DND-41 (cell line): Measurements from ENCODE around the gene MTOR.

Experiments
- ATAC-seq: fragments of 200-7000 bp; cut with Tn5 transposase; 3 replicates; pipeline ENCODE4 v1.9.1; 2021; ENCODE audit warnings: low read depth; ENCODE audit not compliant: insufficient read depth
- DNase-seq: peaks from one replicate; pipeline ENCODE4 v3.0.0-alpha.2; 2020
- H2AFZ ChIP-seq: 2 replicates; pipeline ENCODE4 v1.6.0; 2012; ENCODE audit warnings: low read depth, low read length
- H3K27ac ChIP-seq: 2 replicates; pipeline ENCODE4 v1.5.1; 2012; ENCODE audit warnings: low read length, inconsistent platforms
- H3K27me3 ChIP-seq: fragments of 200-600 bp; sonication (generic); 2 replicates; pipeline ENCODE4 v1.6.0; 2012; ENCODE audit warnings: low read length, mild to moderate bottlenecking, inconsistent platforms; ENCODE audit not compliant: insufficient read depth, poor library complexity
- H3K36me3 ChIP-seq: 2 replicates; pipeline ENCODE4 v1.5.1; 2012; ENCODE audit warnings: low read length, inconsistent platforms; ENCODE audit not compliant: insufficient read depth
- H3K4me1 ChIP-seq: 2 replicates; pipeline ENCODE4 v1.5.1; 2012; ENCODE audit warnings: mild to moderate bottlenecking, low read length; ENCODE audit not compliant: insufficient read depth
- H3K4me2 ChIP-seq: 2 replicates; pipeline ENCODE4 v1.6.0; 2012; ENCODE audit warnings: mild to moderate bottlenecking, moderate library complexity, low read length, inconsistent platforms; ENCODE audit not compliant: insufficient read depth
- H3K4me3 ChIP-seq, 2 experiments: fragments of 200-600 bp in 1 of 2; shearing (Covaris generic) in 1 of 2; 2 replicates each; pipeline ENCODE4 v1.5.1; 2012 to 2016; ENCODE audit warnings: inconsistent platforms in 2 of 2, low read length in 2 of 2, mild to moderate bottlenecking in 2 of 2, low read depth in 1 of 2, moderate library complexity in 1 of 2
- H3K79me2 ChIP-seq: 2 replicates; pipeline ENCODE4 v1.6.0; 2012; ENCODE audit warnings: low read length, inconsistent platforms; ENCODE audit not compliant: insufficient read depth
- H3K9ac ChIP-seq: 2 replicates; pipeline ENCODE4 v1.6.0; 2012; ENCODE audit warnings: low read depth, mild to moderate bottlenecking, inconsistent platforms, low read length, moderate library complexity
- H3K9me3 ChIP-seq: 2 replicates; pipeline ENCODE4 v1.5.1; 2012; ENCODE audit warnings: low read length, moderate library complexity, mild to moderate bottlenecking, inconsistent platforms; ENCODE audit not compliant: insufficient read depth, severe bottlenecking
- H4K20me1 ChIP-seq: 2 replicates; pipeline ENCODE4 v1.6.0; 2012; ENCODE audit warnings: low read length; ENCODE audit not compliant: insufficient read depth
- CTCF ChIP-seq: IDR thresholded peaks from 2 replicates; pipeline ENCODE4 v1.5.1; 2012; ENCODE audit warnings: borderline replicate concordance, low read length, moderate library complexity, mild to moderate bottlenecking; ENCODE audit not compliant: poor library complexity, severe bottlenecking; ENCODE audit errors: extremely low read depth
- EZH2 ChIP-seq: IDR thresholded peaks from 3 replicates; pipeline ENCODE4 v1.6.1; 2012; ENCODE audit warnings: borderline replicate concordance, low read depth, mild to moderate bottlenecking, moderate library complexity, low read length, inconsistent platforms; ENCODE audit not compliant: severe bottlenecking

The MTOR gene

DNA sequence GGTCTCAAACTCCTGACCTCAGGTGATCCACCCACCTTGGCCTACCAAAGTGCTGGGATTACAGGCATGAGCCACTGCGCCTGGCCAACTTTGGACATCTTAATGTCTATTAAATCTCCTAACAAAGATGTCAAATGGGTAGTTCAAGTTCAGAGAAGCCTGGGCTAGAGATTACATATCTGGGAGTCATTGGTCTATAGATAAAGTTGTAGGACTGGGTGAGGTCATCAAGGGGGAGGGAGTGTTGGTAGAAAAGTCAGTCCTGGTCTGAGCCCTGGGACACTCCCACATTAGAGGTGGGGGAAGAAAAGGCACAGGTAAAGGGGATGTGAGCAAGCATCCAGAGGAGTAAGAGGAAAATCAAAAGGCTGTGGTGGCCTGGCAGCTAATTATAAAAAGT, 17.3 kb upstream of the MTOR start:
- no peaks in the 10 kb centered on the region for H3K27me3 ChIP-seq
- TF ChIP-seq CTCF = no peak
- TF ChIP-seq EZH2 = no peak
- no peak overlapping the region for H3K4me3 ChIP-seq
- H3K9ac ChIP-seq = no peak overlapping the region
- H2AFZ ChIP-seq = no peak overlapping the region
- H3K27ac ChIP-seq = no peak overlapping the region
- peaks cover 62% of the 10 kb centered on the region for H3K79me2 ChIP-seq
- no peak for ATAC-seq
- H3K9me3 ChIP-seq = no peaks in the 10 kb centered on the region
- DNase-seq = no peak
- H3K4me1 ChIP-seq = peaks cover 22% of the 10 kb centered on the region
- peaks cover 59% of the 10 kb centered on the region for H3K36me3 ChIP-seq
- peaks cover 5% of the 10 kb centered on the region; the same call in 1 of the 2 replicates for H4K20me1 ChIP-seq
- H3K4me2 ChIP-seq = no peak overlapping the region; the same call in 1 of the 2 replicates

GRCh38 chr1:11279152-11279551, 16.8 kb upstream of the MTOR start:
- H3K79me2 ChIP-seq = peaks cover 67% of the 10 kb centered on the region
- H4K20me1 ChIP-seq = peaks cover 5% of the 10 kb centered on the region; the same call in 1 of the 2 replicates
- H3K4me3 ChIP-seq = no peak overlapping the region
- H3K4me2 ChIP-seq = no peak overlapping the region
- no peaks in the 10 kb centered on the region for H3K9me3 ChIP-seq
- no peak for TF ChIP-seq CTCF
- TF ChIP-seq EZH2 = no peak
- H3K27ac ChIP-seq = no peak overlapping the region
- no peaks in the 10 kb centered on the region for H3K27me3 ChIP-seq
- H2AFZ ChIP-seq = no peak overlapping the region
- H3K4me1 ChIP-seq = peaks cover 26% of the 10 kb centered on the region
- H3K9ac ChIP-seq = no peak overlapping the region
- DNase-seq (no peak), ATAC-seq (no peak)
- peaks cover 58% of the 10 kb centered on the region for H3K36me3 ChIP-seq

- no peak for DNase-seq
- peak overlapping the region; percentile 95 for H3K4me2 ChIP-seq
- TF ChIP-seq EZH2 = no peak
- TF ChIP-seq CTCF = no peak
- H3K9me3 ChIP-seq = no peaks in the 10 kb centered on the region
- H3K4me1 ChIP-seq = peaks cover 32% of the 10 kb centered on the region
- H3K9ac ChIP-seq = peak overlapping the region; percentile 97
- no peaks in the 10 kb centered on the region for H3K27me3 ChIP-seq
- peak; percentile 58 for ATAC-seq
- peak overlapping the region; percentile 91 to 98 for H3K4me3 ChIP-seq
- H3K27ac ChIP-seq = peak overlapping the region; percentile 81
- no peaks in the 10 kb centered on the region for H4K20me1 ChIP-seq
- H2AFZ ChIP-seq = peak overlapping the region; percentile 99
- peaks cover 46% of the 10 kb centered on the region for H3K79me2 ChIP-seq
- H3K36me3 ChIP-seq = peaks cover 24% of the 10 kb centered on the region
Observed at GRCh38 chr1:11273595-11274234, 11.4 kb upstream of the MTOR start.
